Measurements from ENCODE around the gene CLK3.
"Not testable (repeated sequence)": the region's sequence is repeated elsewhere in the genome, so short reads cannot be mapped to it uniquely, and the experiment has no call there.

CLK3 gene

GRCh38 chr15:74627766-74628165 is 12.1 kb downstream of the CLK3 start:
- peaks cover 7% of the 10 kb centered on the region for H3K4me1 ChIP-seq (ENCODE audit: insufficient read depth, insufficient read length)
- no peaks in the 10 kb centered on the region for H3K9me3 ChIP-seq (ENCODE audit: insufficient read depth, low read length)
- DNase-seq (ENCODE audit: low read depth, low spot score), result no peak
- no peaks in the 10 kb centered on the region for H3K27me3 ChIP-seq (ENCODE audit: insufficient read depth, insufficient read length)
- no peak overlapping the region for H3K4me3 ChIP-seq (ENCODE audit: insufficient read length, low read depth)
- no peak overlapping the region for H3K9ac ChIP-seq (ENCODE audit: insufficient read length, low read depth)
- peaks cover 100% of the 10 kb centered on the region for H3K36me3 ChIP-seq (ENCODE audit: insufficient read depth, insufficient read length, low read length)
- TF ChIP-seq YY1 (IDR thresholded peaks at IDR 0.05; ENCODE audit: insufficient read depth, insufficient read length) (no peak), SUZ12 (IDR thresholded peaks at IDR 0.05; ENCODE audit: extremely low read depth, insufficient read depth, insufficient read length) (no peak), ZNF274 (IDR thresholded peaks at IDR 0.05; ENCODE audit: low read depth, low read length) (no peak)

GRCh38 chr15:74628199-74628598 is 12.6 kb downstream of the CLK3 start:
- Histone ChIP-seq H3K4me1 (ENCODE audit: insufficient read depth, insufficient read length) (peaks cover 3% of the 10 kb centered on the region), H3K4me3 (ENCODE audit: insufficient read length, low read depth) (no peak overlapping the region), H3K36me3 (ENCODE audit: insufficient read depth, insufficient read length, low read length) (peaks cover 100% of the 10 kb centered on the region), H3K9me3 (ENCODE audit: insufficient read depth, low read length) (no peaks in the 10 kb centered on the region), H3K9ac (ENCODE audit: insufficient read length, low read depth) (no peak overlapping the region), H3K27me3 (ENCODE audit: insufficient read depth, insufficient read length) (no peaks in the 10 kb centered on the region)
- DNase-seq (ENCODE audit: low read depth, low spot score), result no peak
- TF ChIP-seq SUZ12 (IDR thresholded peaks at IDR 0.05; ENCODE audit: extremely low read depth, insufficient read depth, insufficient read length), result no peak
- no peak for TF ChIP-seq ZNF274 (IDR thresholded peaks at IDR 0.05; ENCODE audit: low read depth, low read length)
- no peak for TF ChIP-seq YY1 (IDR thresholded peaks at IDR 0.05; ENCODE audit: insufficient read depth, insufficient read length)

- DNase-seq (ENCODE audit: low read depth, low spot score), result no peak
- no peak for TF ChIP-seq YY1 (IDR thresholded peaks at IDR 0.05; ENCODE audit: insufficient read depth, insufficient read length)
- no peak for TF ChIP-seq ZNF274 (IDR thresholded peaks at IDR 0.05; ENCODE audit: low read depth, low read length)
- no peak for TF ChIP-seq SUZ12 (IDR thresholded peaks at IDR 0.05; ENCODE audit: extremely low read depth, insufficient read depth, insufficient read length)
- no peaks in the 10 kb centered on the region for H3K27me3 ChIP-seq (ENCODE audit: insufficient read depth, insufficient read length)
- H3K9ac ChIP-seq (ENCODE audit: insufficient read length, low read depth), result no peak overlapping the region
- H3K4me1 ChIP-seq (ENCODE audit: insufficient read depth, insufficient read length), result no peaks in the 10 kb centered on the region
- no peak overlapping the region for H3K4me3 ChIP-seq (ENCODE audit: insufficient read length, low read depth)
- H3K9me3 ChIP-seq (ENCODE audit: insufficient read depth, low read length), result no peaks in the 10 kb centered on the region
- peaks cover 100% of the 10 kb centered on the region for H3K36me3 ChIP-seq (ENCODE audit: insufficient read depth, insufficient read length, low read length)
Observed at GRCh38 chr15:74628949-74629348, 13.3 kb downstream of the CLK3 start.

- not testable (repeated sequence) for DNase-seq (ENCODE audit: low read depth, low spot score); H3K9ac ChIP-seq (ENCODE audit: insufficient read length, low read depth); H3K4me1 ChIP-seq (ENCODE audit: insufficient read depth, insufficient read length); H3K9me3 ChIP-seq (ENCODE audit: insufficient read depth, low read length); H3K4me3 ChIP-seq (ENCODE audit: insufficient read length, low read depth); H3K27me3 ChIP-seq (ENCODE audit: insufficient read depth, insufficient read length)
- H3K36me3 ChIP-seq (ENCODE audit: insufficient read depth, insufficient read length, low read length), result peaks cover 100% of the 10 kb centered on the region
Observed at GRCh38 chr15:74629696-74630095, 14.1 kb downstream of the CLK3 start.

GRCh38 chr15:74630284-74631086 is 14.8 kb downstream of the CLK3 start:
- peaks cover 100% of the 10 kb centered on the region for H3K36me3 ChIP-seq (ENCODE audit: insufficient read depth, insufficient read length, low read length)

GRCh38 chr15:74631087-74631385 is 15.4 kb downstream of the CLK3 start:
- H3K9ac ChIP-seq (ENCODE audit: insufficient read length, low read depth), result no peak overlapping the region
- no peak for DNase-seq (ENCODE audit: low read depth, low spot score)
- H3K36me3 ChIP-seq (ENCODE audit: insufficient read depth, insufficient read length, low read length), result peaks cover 100% of the 10 kb centered on the region
- no peaks in the 10 kb centered on the region for H3K9me3 ChIP-seq (ENCODE audit: insufficient read depth, low read length)
- H3K4me3 ChIP-seq (ENCODE audit: insufficient read length, low read depth), result no peak overlapping the region
- H3K4me1 ChIP-seq (ENCODE audit: insufficient read depth, insufficient read length), result no peaks in the 10 kb centered on the region
- TF ChIP-seq ZNF274 (IDR thresholded peaks at IDR 0.05; ENCODE audit: low read depth, low read length) (no peak), SUZ12 (IDR thresholded peaks at IDR 0.05; ENCODE audit: extremely low read depth, insufficient read depth, insufficient read length) (no peak), YY1 (IDR thresholded peaks at IDR 0.05; ENCODE audit: insufficient read depth, insufficient read length) (no peak)
- no peaks in the 10 kb centered on the region for H3K27me3 ChIP-seq (ENCODE audit: insufficient read depth, insufficient read length)

More at GRCh38 chr15:74630284-74631086, 14.8 kb downstream of the CLK3 start:
- no peaks in the 10 kb centered on the region for H3K4me1 ChIP-seq (ENCODE audit: insufficient read depth, insufficient read length)
- TF ChIP-seq SUZ12 (IDR thresholded peaks at IDR 0.05; ENCODE audit: extremely low read depth, insufficient read depth, insufficient read length) (no peak), ZNF274 (IDR thresholded peaks at IDR 0.05; ENCODE audit: low read depth, low read length) (no peak), YY1 (IDR thresholded peaks at IDR 0.05; ENCODE audit: insufficient read depth, insufficient read length) (no peak)
- H3K9ac ChIP-seq (ENCODE audit: insufficient read length, low read depth), result no peak overlapping the region
- no peaks in the 10 kb centered on the region for H3K27me3 ChIP-seq (ENCODE audit: insufficient read depth, insufficient read length)
- no peaks in the 10 kb centered on the region for H3K9me3 ChIP-seq (ENCODE audit: insufficient read depth, low read length)
- DNase-seq (ENCODE audit: low read depth, low spot score), result no peak
- no peak overlapping the region for H3K4me3 ChIP-seq (ENCODE audit: insufficient read length, low read depth)

- no peaks in the 10 kb centered on the region for H3K4me1 ChIP-seq (ENCODE audit: insufficient read depth, insufficient read length)
- no peak overlapping the region for H3K9ac ChIP-seq (ENCODE audit: insufficient read length, low read depth)
- H3K4me3 ChIP-seq (ENCODE audit: insufficient read length, low read depth), result no peak overlapping the region
- peaks cover 100% of the 10 kb centered on the region for H3K36me3 ChIP-seq (ENCODE audit: insufficient read depth, insufficient read length, low read length)
- no peaks in the 10 kb centered on the region for H3K27me3 ChIP-seq (ENCODE audit: insufficient read depth, insufficient read length)
- no peaks in the 10 kb centered on the region for H3K9me3 ChIP-seq (ENCODE audit: insufficient read depth, low read length)
- DNase-seq (ENCODE audit: low read depth, low spot score), result no peak
- TF ChIP-seq ZNF274 (IDR thresholded peaks at IDR 0.05; ENCODE audit: low read depth, low read length) (no peak), SUZ12 (IDR thresholded peaks at IDR 0.05; ENCODE audit: extremely low read depth, insufficient read depth, insufficient read length) (no peak), YY1 (IDR thresholded peaks at IDR 0.05; ENCODE audit: insufficient read depth, insufficient read length) (no peak)
Observed at GRCh38 chr15:74631408-74631807, 15.8 kb downstream of the CLK3 start.

All from NT2/D1 (cell line).